ENCODE data around the gene AK2.

Gene AK2

GRCh38 chr1:33061834-33062233 lies 25.2 kb upstream of the AK2 start:
- no peak for DNase-seq (ENCODE audit: low read depth)
- H3K4me3 ChIP-seq (ENCODE audit: low read length) = no peak overlapping the region
- TF ChIP-seq CTCF (conservative IDR thresholded peaks at IDR 0.05; ENCODE audit: low read length) = no peak

DNA sequence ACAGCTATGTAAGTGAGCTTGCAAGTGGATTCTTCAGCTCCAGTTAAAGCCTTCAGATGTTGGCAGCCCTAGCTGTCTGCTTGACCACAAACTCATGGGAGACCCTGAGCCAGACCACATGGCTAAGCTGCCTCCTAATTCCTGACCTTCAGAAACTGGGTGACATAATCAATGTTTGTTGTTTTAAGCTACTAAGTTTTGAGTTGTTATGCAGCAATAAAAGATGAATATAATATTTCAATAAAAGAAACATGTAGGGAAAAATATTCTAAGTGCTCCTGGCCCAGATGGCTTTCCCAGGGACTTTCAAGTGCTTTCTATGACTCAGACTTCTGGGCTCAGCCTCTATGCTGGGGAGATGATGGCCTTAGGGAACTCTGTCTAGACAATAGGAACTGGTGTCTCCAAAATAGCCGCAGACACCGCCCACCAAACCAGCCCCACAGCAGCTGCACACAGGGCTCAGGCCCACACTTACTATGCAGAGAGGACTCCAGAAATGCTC lies 23.9 kb upstream of the AK2 start:
- H3K4me3 ChIP-seq (ENCODE audit: low read length) = no peak overlapping the region
- peak; percentile 98 for DNase-seq (ENCODE audit: low read depth)
- no peak for TF ChIP-seq CTCF (conservative IDR thresholded peaks at IDR 0.05; ENCODE audit: low read length)

DNA sequence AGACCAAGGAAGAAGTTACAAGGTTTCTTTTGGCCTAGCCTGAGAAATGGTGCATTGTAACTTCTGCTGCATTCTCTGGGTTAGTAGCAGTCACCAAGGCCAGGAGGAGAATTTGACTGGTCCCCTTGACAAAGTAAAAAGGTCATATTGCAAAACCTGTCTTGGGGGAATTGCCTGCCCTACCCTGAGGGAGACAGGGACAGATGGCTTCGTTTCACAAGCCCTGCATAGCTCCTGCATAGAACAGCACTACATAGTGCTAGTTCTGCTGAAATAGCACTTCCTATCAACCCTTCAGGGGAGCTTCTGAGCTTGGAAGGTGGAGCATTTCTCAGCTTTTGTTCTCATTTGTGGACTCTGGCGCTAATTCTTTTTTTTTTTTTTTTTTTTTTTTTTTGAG lies 20.4 kb upstream of the AK2 start:
- DNase-seq (ENCODE audit: low read depth) = no peak
- TF ChIP-seq CTCF (conservative IDR thresholded peaks at IDR 0.05; ENCODE audit: low read length) = no peak
- H3K4me3 ChIP-seq (ENCODE audit: low read length) = no peak overlapping the region

- TF ChIP-seq CTCF (conservative IDR thresholded peaks at IDR 0.05; ENCODE audit: low read length) = no peak
- DNase-seq (ENCODE audit: low read depth) = no peak
- H3K4me3 ChIP-seq (ENCODE audit: low read length) = no peak overlapping the region
These were observed 19.7 kb upstream of the AK2 start for GRCh38 chr1:33056426-33056825.

DNA sequence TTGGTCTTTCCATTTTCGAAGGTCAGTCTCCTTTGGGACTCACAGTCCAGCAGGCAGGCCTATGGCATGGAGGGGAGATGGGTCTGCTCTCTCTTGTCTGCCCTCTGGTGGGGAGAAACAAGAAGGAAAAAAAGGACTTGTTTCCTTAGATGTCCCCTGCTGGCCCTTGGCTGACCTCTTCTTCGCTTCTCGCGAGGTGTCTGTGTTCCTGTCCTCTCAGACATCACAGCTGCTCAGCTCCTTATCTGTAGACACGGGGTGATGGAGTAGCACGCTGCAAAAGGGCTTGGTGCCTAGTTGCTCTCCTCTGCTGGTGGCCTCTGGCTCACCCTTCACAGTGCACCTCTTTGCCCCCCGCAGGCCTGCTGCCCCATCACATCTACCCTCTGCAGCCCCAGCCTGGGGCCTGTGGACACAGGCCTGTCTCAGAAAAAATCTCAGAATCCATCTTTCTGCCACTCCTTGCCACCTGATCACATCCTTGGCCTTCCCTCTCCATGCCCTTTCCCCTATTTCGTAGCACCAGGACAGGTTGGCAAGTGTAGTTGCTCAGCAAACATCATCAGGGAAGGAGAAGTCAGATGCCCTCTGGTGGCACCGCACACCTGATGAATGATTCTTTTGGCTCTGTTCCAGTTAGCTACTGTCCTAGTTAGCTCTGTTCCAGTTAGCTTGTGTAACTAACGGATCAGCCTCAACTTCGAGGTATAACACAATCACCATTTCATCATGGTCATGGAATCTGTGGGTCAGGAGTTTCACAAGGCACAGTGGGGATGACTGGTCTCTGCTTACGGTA lies 18.7 kb upstream of the AK2 start:
- TF ChIP-seq CTCF (conservative IDR thresholded peaks at IDR 0.05; ENCODE audit: low read length) = peak; percentile 83
- H3K4me3 ChIP-seq (ENCODE audit: low read length) = no peak overlapping the region
- DNase-seq (ENCODE audit: low read depth) = peak; percentile 88

DNA sequence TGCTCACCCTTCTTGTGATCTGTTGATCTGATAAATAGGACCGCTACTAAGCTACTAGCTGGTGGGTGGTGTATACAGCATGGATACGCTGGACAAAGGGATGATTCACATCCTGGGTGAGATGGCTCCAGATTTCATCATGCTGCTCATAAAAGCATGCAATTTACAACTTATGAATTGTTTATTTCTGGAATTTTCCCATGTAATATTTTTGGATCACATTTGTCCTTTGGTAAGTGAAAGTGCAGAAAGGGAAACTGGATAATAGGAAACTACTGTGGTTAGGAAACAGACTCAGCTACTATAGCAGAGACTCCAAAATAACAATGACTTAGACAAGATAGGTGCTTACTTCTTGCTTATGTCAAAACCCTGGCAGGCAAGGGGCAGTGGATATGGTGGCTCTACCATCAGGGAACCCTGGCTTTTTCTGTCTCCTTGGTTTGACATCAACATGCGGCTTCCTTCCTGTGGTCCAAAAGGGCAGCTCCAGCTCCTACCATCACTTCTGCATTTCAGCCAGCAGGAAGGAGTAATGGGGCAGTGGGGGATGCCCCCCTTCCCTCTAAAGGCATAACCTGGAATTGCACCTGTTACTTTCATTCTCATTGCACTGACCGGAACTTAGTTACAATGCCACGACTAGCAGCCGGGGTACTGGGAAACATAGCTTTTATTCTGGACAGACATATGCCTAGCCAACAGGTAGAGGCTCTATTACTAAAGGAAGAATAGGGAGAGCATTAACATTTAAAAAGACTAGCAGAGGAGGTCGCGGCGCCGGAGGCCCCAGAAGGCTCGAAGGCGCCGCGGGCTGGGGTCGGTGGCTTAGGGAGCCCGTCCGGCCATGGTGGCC lies 13.8 kb upstream of the AK2 start:
- TF ChIP-seq CTCF (conservative IDR thresholded peaks at IDR 0.05; ENCODE audit: low read length) = no peak
- H3K4me3 ChIP-seq (ENCODE audit: low read length) = no peak overlapping the region
- DNase-seq (ENCODE audit: low read depth) = peak; percentile 95
